ENCODE data around the gene SLF2.

SLF2 gene, protein sequence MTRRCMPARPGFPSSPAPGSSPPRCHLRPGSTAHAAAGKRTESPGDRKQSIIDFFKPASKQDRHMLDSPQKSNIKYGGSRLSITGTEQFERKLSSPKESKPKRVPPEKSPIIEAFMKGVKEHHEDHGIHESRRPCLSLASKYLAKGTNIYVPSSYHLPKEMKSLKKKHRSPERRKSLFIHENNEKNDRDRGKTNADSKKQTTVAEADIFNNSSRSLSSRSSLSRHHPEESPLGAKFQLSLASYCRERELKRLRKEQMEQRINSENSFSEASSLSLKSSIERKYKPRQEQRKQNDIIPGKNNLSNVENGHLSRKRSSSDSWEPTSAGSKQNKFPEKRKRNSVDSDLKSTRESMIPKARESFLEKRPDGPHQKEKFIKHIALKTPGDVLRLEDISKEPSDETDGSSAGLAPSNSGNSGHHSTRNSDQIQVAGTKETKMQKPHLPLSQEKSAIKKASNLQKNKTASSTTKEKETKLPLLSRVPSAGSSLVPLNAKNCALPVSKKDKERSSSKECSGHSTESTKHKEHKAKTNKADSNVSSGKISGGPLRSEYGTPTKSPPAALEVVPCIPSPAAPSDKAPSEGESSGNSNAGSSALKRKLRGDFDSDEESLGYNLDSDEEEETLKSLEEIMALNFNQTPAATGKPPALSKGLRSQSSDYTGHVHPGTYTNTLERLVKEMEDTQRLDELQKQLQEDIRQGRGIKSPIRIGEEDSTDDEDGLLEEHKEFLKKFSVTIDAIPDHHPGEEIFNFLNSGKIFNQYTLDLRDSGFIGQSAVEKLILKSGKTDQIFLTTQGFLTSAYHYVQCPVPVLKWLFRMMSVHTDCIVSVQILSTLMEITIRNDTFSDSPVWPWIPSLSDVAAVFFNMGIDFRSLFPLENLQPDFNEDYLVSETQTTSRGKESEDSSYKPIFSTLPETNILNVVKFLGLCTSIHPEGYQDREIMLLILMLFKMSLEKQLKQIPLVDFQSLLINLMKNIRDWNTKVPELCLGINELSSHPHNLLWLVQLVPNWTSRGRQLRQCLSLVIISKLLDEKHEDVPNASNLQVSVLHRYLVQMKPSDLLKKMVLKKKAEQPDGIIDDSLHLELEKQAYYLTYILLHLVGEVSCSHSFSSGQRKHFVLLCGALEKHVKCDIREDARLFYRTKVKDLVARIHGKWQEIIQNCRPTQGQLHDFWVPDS

GRCh38 chr10:100912605-100913469 is at the start of gene SLF2:
Gene SLF2, plus strand, starts transcription at chr10:100912963. Its CDS starts 148 bp downstream, at chr10:100913111.
- peak; percentile 95 for DNase-seq

- DNase-seq: no peak
Measured at GRCh38 chr10:100863433-100863832, 49.3 kb upstream of the SLF2 start.

GRCh38 chr10:100864036-100864885 is 48.5 kb upstream of the SLF2 start:
- peak; percentile 87 for DNase-seq

DNA sequence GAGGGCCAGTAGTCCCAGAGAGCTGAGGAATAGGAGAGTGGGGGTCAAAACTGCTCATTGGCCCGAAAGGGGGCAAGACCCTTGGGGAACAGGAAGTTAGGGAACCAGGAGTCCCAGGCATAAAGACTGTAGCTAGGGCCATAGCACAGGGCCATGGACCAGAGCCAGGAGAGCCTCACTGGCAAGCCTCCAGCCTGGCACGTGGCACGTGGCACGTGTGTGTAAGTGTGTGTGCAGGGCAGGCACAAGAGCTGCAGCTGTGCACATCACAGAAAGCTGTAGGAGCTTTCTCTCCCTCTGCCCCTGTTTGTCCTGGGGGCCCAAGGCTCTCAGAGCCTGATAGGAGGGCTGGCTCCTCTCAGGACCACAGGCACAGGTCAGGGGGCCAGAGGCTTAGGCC is 47.8 kb upstream of the SLF2 start:
- DNase-seq: peak; percentile 76

GRCh38 chr10:100866010-100866409 is 46.8 kb upstream of the SLF2 start:
- DNase-seq: no peak

DNA sequence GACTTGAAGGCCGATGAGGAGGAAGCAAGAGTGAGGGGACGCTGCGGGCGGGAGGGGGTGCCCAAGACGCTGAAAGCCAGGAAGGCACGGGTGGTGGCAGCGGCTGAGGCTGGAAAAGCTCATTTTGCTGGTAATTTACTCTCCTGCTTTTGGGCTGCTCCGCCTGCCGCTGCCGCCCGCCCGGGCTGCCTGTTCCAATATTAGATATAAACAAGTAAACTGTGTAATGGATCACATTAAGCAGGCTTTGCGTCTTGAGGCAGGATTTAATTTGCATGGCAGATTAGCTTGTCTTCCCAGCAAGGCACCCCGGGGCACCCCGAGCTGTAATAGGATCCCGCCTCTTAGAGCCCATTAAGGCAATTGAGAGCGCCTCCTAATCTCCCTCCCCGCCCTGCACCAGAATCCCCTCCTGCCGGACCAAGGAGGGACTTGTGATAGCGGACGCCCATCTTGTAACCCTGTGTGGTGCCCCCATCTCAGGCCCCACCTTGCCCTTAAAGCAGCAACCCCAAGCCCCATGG is 46.1 kb upstream of the SLF2 start:
- no peak for DNase-seq

DNA sequence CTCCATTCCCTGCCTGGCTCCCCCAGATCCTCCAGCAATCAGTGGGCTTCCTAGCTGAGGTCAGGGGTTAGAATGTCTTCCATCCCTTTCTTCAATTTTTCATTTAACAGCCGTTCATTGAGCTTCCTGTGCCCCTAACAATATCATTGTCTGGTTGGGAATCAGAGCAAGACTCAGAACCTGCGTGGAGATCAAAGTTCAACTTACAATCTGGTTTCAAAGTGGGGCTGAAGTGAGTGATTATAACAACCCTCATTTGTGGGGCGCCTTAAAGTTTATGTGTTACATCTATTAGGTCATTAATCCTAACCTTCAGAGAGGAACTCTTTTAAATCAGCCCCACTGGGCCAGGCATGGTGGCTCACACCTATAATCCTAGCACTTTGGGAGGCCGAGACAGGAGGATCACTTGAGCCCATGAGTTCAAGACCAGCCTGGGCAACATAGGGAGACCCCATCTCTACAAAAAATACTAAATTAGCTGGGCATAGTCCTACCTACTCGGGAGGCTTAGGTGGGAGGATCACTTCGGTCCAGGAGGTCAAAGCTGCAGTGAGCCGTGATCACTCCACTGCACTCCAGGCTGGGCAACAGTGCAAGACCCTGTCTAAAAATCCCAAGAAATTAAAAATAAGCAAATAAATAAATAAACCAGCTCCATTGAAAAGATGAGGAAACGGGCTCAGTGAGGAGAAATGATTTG is 45.4 kb upstream of the SLF2 start:
- no peak for DNase-seq

- DNase-seq: no peak
Measured at GRCh38 chr10:100868382-100868781, 44.4 kb upstream of the SLF2 start.

GRCh38 chr10:100869399-100869798 is 43.4 kb upstream of the SLF2 start:
- no peak for DNase-seq

GRCh38 chr10:100872034-100872791 is 40.5 kb upstream of the SLF2 start:
- peak; percentile 47 for DNase-seq

GRCh38 chr10:100873146-100873826 is 39.5 kb upstream of the SLF2 start:
- no peak for DNase-seq

- no peak for DNase-seq
Measured at GRCh38 chr10:100873827-100874326, 38.9 kb upstream of the SLF2 start.

- DNase-seq: no peak
Measured at GRCh38 chr10:100874702-100875483, 37.9 kb upstream of the SLF2 start.

DNA sequence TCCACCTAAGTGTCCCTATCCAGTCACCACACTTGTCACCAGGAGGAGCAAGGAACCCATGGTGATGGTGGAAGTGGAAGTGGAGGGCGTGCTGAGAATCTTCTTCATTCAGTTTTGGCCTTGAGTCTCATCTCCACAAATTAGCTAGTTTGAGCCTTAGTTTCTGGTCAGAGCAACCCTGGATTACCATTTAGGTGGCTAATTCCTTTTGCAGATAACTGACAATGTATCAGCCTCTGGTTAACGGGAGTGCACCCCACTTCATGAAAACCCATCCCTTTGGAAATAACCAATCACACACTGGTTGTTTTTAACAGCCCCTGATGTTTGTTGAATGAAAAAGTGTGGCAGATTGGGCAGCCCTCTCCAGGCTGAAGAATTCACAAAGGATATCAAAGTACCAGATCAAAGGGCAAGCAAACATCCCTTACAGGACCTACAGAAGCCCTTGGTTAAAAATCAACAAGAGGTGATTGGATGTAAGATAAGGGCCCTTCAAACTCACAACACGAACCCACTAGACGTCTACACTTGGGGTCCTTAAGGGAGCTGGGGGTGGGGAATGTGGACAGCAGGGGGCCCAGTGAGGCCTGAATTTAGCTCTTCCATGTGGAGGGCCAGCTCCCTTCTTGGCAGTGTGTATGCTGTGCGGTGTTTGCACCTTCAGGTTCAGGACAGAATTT is 37.1 kb upstream of the SLF2 start:
- DNase-seq: no peak

GRCh38 chr10:100876585-100877460 is 35.9 kb upstream of the SLF2 start:
- DNase-seq: no peak

- DNase-seq: no peak
Measured at GRCh38 chr10:100877461-100877850, 35.3 kb upstream of the SLF2 start.

Measured in NCI-H1694 treated with DMSO at 0.1 percent for 48 hours (cell line).